Central memory CD4-positive, alpha-beta T cell (primary cell): ENCODE data around the gene HSPA9.

Experiments
- DNase-seq: peaks from one replicate; pipeline ENCODE4 v3.0.0; 2022

The HSPA9 gene

GRCh38 chr5:138595180-138595795, 20.1 kb upstream of the HSPA9 start:
- DNase-seq = no peak

- no peak for DNase-seq
Measured at GRCh38 chr5:138594305-138595058, 19.3 kb upstream of the HSPA9 start.

- no peak for DNase-seq
Measured at GRCh38 chr5:138588013-138588788, 13.0 kb upstream of the HSPA9 start.

- no peak for DNase-seq
Measured at GRCh38 chr5:138585157-138585556, 10.0 kb upstream of the HSPA9 start.

GRCh38 chr5:138583984-138584637, 8.9 kb upstream of the HSPA9 start:
- no peak for DNase-seq

GRCh38 chr5:138582959-138583358, 7.8 kb upstream of the HSPA9 start:
- no peak for DNase-seq

GRCh38 chr5:138580777-138581176, 5.6 kb upstream of the HSPA9 start:
- no peak for DNase-seq

- DNase-seq = no peak
Measured at GRCh38 chr5:138580001-138580400, 4.8 kb upstream of the HSPA9 start.

- DNase-seq = no peak
Measured at GRCh38 chr5:138579517-138579863, 4.3 kb upstream of the HSPA9 start.

- no peak for DNase-seq
Measured at GRCh38 chr5:138577452-138577851, 2.3 kb upstream of the HSPA9 start.

- DNase-seq = no peak
Measured at GRCh38 chr5:138574744-138575193, 432 bp downstream of the HSPA9 start.

GRCh38 chr5:138573949-138574670, 1.1 kb downstream of the HSPA9 start:
- DNase-seq = no peak

GRCh38 chr5:138573223-138573622, 2.0 kb downstream of the HSPA9 start:
- no peak for DNase-seq

- DNase-seq = no peak
Measured at GRCh38 chr5:138570871-138571270, 4.3 kb downstream of the HSPA9 start.

GRCh38 chr5:138569782-138570181, 5.4 kb downstream of the HSPA9 start:
- DNase-seq = no peak

- DNase-seq = no peak
Measured at GRCh38 chr5:138568061-138568824, 7.0 kb downstream of the HSPA9 start.

GRCh38 chr5:138566792-138567191, 8.4 kb downstream of the HSPA9 start:
- no peak for DNase-seq

- peak; percentile 78 for DNase-seq
Measured at GRCh38 chr5:138565100-138565821, 9.9 kb downstream of the HSPA9 start.

GRCh38 chr5:138564242-138564641, 11.0 kb downstream of the HSPA9 start:
- DNase-seq = no peak

- no peak for DNase-seq
Measured at GRCh38 chr5:138563340-138564118, 11.7 kb downstream of the HSPA9 start.
